Activated CD4-positive, alpha-beta T cell treated with anti-CD3 and anti-CD28 coated beads for 48 hours (primary cell): ENCODE measurements around the gene KASH5.
A peak's percentile ranks its signal among the peaks of the same experiment; 100 is the strongest.

Experiments
- DNase-seq: peaks from one replicate; pipeline ENCODE4 v3.0.0-alpha.2; 2020

KASH5 gene

DNA sequence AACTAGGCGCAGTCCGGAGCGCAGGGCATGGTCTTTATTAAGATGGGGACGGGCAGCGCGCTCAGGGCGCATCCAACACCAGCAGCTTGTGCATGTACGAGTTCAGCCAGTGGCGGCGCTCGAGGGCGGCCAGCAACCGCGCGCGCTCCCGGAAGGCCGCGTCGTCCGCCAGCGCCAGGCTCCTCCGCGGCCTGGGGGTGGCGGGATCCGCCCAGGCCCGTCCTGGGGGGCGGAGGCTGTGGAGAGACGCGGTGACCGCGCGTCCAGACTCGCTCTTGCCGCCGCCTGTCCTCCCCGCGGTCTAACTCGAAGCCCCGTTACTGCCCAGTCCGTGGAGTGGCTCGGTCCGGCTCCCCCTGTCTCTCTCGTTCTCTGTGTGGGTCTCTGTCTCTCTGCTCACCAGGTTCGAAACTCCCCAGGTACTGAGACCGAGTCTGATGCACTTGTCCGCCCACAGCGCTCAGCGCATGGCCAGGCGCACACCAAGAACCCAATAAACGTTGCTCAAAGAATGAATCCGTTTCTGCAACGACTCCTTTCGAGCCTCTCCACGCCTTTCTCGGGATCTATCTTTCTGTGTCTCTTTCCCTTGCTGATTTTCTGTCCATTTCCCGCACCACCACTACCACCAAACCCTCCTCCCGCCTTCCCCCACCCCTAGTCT, 34.5 kb downstream of the KASH5 start:
- DNase-seq: peak; percentile 70

DNA sequence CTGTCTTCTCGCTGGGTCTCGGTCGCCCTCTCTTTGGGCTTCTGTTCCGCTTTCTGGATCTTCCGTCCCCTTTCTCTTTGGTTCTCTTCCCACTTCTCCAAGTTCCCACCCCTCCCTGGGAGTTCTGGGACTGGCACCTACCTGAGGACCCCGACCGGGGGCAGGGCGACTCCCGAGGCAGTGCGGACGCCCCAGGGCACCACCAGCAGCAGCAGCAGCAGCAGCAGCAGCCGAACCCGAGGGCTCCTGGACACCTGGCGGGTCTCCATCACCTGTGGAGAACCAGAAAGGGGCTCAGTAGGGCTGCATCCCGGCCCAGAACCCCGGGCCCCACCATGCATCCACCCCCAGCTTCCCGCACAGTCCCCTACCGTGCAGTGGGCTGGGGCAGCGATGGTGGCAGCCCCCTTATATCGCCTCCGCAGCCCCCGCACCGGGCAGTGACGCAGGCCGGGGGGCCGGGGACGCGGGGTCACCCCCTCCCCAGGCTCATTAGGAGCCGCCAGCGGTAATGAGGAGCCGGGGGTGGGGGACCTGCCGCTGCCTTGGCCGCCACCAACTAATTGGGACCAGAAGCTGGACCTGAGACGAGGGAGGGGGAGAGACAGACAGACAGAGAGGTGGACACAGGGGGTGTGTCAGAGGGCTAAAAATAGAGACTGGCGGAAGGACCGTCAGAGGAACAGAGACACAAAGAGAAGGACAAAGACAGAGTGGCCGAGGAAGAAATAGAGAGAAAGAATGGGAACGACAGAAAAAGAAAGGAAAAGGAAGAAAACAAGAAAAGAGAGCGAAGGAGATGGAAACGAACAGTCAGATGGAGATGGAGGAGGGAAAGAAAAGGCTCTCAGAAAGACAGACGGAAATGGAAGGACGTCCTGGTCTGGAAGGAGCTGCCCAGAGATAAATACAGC, 35.3 kb downstream of the KASH5 start, which contains the start of gene PTH2:
Gene PTH2 (minus strand): TSS at position 371 of the 914 bp plus-strand sequence. CDS start 102 bp downstream, at position 269.
- DNase-seq: no peak

DNA sequence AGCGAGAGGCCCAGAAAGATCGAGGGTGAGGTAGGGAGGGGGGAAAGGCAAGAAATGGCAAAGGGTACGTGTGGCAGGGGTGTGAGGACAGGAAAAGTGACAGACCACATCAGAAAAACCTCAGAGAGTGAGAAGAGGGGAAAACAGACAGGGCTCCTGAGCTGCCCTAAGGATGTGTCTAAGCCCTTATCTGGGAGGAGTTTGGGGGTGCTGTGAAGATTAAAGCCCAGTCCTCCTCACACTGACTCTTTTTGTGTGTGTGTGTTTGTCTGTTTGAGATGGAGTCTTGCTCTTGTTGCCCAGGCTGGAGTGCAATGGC, 35.9 kb downstream of the KASH5 start:
- no peak for DNase-seq

DNA sequence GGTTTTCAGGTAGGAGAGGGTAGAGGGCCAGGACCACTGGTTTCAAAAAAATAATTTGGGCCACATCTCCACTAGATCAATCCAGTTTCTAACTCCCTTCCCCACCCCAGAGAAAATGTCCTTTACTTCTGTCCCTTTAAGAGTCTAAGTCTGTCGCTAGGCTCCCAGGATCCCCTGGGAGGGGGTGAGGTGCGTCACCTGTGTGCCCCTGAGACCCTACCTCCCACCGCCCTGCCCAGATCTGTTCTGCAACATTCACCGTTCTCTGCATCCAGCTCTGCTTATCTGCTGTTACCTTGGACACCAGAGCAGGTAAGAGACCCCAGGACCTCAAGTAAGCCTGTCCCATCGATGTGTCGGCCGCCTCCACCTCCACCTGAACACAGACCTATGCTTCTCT, 37.1 kb downstream of the KASH5 start, which contains the start of gene GFY:
Gene GFY (plus strand): TSS at position 211 of the 400 bp plus-strand sequence. CDS start 1,043 bp downstream, outside the sequence.
- DNase-seq: no peak

DNA sequence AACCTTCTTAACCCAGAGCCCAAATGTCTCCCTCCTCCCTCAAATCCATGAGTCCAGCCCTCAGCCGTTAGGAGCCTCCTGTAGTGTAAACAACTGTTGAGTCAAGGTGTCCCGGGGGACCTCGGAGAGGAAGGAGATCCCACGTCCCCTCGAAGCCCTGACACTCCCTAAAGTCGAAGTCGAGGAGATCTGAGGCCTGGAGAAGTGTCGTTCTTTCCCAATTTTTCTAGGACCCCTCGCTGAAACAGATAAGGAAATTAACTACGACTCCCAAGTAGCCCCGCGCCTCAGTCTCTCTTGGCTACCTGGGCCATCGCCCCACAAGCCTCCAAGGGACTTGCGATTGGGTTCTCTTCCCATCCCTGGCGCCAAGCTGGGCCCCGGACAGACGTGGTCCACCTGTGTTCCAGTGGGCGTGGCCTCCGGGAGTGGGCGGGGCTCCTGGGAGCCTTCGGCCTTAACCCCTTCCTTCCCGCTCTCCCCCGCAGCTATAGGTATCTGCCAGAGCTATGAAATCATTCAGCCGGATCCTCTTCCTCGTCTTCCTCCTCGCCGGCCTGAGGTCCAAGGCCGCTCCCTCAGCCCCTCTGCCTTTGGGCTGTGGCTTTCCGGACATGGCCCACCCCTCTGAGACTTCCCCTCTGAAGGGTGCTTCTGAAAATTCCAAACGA, 38.0 kb downstream of the KASH5 start:
- DNase-seq: peak; percentile 69

DNA sequence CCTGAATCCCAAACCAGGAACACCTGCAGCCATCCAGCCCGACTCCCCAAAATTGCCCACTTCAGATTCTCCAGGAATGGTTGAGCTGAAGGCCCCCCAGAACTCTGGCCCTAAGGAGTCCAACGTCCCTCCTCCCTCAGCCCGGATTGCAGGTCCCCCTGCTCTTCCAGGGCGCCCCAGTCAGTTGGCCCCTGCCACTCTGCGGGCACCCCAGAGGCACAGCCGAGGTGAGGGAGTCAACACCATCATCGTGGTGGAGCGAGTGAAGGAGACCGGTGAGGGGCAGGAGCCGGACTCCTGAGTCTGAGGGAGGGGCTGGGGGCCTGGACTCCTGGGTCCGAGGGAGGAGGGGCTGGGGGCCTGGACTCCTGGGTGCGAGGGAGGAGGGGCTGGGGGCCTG, 39.3 kb downstream of the KASH5 start:
- no peak for DNase-seq

DNA sequence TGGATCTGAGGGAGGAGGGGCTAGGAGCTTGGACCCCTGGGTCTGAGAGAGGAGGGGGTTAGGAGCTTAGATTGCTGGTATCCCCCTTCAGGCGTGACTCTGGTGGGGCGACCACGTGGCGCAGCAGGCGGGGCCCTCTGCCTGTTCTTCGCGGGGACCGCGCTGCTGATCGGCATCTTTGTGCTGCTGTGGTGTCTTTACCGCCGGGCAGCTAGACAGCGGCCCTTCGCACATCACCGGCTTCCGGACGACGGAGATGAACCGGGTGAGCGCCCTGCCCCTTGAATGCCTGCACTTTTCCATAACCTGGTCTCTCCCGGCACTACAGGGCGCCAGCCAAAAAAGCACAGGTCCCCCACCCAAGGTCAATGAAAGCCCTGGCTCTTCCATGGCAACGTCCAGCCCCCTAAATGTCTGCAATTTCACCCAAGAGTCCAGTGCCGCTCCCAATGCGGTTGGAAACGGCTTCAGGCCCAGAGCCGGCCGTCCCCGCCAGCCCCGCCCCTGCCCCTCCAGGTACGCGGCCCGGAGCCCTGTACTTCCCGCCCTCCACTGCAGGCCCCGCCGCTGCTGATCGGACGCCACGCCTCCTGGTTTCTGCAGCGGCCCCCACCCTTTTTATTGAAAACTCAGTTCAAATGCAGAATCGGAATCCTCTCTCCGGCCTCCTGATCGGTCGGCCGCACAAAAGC, 40.0 kb downstream of the KASH5 start:
- peak; percentile 45 for DNase-seq

DNA sequence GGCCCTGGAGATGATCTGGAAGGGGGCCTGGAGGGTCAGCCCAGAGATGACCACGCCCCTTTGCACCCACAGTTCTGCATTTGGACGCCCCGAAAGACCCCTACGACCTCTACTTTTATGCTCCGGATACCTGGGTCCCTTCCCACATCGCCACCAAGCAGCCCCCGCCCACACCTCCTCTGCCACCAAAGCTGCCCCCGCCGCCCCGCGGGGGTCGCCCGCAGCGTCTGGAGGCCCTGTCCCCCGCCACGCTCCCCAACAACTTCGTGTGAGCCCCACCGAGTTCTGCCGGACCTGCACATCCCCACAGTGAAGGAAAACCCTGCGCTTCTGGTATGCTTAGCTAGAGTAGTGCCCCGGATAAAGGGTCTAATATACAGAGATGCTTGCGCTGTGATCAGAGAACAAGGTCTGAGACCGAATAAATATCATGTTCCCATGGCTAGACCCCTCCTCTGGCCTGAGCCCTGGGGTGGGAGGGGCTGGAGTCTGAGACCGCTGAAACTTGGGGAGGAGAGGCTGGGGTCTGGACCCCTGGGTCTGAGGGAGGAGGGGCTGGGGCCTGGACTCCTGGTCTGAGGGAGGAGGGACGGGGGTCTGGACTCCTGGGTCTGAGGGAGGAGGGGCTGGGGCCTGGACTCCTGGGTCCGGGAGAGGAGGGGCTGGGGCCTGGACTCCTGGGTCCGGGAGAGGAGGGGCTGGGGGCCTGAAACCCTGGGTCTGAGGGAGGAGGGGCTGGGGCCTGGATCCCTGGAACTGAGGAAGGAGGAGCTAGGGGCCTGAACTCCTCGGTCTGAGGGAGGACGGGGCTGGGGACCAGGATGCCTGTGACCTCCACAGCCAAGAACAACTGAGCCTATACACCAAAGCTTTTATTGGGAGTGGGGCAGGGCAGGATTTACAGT, 40.8 kb downstream of the KASH5 start:
- no peak for DNase-seq

DNA sequence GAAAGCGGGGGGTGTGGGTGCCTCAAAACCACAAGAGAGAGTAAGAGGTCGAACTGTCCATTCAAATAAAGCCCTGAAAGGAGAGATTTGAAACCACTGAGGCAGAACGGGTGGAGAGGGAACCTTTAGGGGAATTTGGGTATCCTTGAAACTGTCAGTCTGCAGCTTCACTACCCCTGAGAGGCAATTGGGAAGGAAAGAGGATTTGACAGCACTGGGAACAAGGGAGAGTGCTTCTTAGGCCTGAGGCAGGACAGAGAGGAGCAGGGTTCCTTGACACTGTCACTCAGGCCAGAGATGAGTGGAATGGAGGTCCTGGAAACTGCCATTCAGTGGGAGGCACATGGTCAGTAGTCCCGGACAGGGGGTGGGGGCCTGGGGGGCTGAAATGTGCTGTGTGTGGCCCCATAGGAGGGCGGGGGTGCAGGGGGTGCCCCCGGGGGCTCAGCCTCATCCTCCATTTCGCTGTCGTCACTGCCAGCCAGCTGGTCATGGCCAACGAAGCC, 42.2 kb downstream of the KASH5 start:
- no peak for DNase-seq

DNA sequence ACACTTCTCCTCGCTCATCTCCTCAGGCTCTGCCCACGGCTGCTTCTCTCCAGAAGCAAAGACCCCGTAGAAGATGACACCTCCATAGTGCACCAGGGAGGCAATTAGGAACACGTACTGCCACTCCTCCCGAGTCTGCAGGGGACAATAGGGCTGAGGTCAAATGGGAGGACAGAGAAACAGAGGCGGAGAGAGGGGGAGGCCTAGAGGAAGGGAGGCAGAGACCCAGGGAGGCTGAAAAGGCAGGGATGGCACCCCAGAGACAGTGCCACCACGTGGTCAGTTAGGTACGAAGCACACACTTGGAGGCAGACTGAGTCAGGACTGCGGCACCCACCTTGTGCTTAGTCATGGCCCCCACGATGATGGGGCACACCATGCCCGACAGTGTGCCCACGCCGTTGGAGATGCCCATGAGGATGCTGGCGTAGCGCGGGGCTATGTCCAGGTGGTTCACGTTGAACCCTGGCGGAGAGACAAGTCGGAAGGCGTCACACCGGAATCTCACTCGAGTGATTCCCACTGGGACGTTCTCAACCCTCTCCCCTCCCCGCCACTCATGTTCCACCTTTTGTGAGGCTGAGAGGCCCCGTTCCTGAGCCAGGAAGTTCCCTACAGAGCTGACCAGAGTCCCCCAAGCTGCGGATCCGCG, 42.8 kb downstream of the KASH5 start:
- peak; percentile 71 for DNase-seq

DNA sequence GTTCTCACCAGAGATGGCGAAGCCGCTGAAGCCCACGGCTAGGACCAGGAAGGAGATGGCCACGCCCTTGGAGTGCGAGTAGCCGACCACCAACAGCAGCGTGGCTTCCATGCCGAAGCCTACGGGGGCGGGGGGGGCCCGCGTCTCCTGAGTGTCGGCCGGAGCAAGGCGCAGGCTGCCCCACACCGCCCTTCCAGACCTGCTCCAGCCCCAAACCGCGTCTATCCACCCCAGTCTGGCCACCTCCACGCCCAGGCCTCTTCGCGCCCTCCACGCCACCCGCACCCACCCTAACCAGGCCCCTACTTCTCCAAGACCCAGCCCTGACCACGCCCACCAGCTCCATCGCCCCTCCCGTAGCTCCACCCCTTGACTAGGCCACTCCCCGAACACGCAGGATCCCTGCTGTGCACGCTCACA, 43.3 kb downstream of the KASH5 start:
- DNase-seq: peak; percentile 59

DNA sequence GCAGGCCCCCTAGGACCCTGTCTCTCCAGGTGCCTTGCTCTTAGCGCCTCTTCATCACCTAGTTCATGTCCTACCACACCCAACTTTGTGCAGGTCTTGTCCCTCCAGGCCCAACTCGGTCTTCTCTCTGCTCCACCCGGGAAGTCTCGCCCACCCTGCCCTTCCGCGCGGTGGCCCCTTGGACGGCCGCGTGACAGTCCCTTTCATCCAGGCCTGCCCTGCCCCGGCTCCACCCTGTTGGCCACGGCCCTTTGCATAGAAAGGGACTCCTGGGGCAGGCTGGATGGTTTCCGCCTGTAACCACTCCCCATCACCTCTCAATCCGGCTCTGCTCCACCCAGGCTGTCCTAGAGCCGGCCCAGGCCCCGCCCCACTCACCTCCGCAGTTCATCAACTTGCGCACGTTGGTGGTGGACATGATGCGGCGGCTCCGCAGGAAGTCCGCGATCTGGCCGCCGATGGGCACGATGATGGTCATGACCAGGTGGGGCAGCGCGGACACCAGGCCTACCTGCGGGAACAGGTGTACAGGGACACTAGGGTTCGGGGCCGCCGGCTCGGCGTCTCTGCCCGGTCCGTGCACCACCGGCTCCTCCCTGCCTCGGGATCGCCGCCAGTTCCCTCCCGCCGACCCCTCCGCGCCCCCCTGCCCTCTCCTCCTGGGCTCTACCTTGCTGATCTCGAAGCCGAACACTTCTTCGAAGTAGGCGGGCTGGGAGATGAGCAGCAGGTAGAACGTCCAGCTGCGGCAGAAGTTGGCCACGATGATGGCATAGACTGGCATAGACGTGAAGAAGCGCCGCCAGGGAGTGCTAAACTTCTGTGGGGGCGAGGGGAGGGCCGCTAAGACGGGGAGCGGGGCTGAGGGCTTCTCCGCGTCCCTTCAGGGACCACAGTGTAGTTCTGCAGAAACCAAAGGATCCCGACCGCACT, 44.4 kb downstream of the KASH5 start:
- DNase-seq: peak; percentile 60

DNA sequence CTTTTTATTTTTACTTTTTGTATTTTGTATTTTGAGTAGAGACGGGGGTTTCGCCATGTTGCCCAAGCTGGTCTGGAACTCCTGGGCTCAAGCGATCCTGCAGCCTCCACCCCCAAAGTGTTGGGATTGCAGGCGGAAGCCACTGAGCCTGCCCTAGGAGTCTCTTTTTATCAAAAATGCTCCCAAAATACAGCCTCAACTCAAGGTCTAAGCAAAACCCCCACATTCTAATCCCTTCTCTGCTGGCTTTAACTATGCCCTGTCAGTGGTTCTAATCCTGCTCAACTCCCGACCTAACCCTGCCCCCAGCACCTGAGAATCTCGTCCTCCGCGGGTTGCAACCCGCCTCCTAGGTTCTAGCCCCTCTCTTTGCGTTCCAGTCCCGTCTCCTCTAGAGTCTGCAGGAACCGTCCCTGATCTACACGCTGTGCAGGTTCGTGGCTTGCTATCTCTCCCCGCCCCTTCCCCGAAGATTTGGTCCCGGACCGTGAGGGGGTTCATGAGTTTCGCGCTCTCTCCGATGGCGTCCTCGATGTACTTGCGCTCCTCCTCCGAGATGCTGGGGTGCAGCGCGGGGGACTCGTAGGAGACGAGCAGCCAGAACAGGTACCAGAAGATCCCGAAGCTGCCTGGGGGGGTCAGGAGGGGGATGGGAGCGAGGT, 45.3 kb downstream of the KASH5 start:
- DNase-seq: no peak

DNA sequence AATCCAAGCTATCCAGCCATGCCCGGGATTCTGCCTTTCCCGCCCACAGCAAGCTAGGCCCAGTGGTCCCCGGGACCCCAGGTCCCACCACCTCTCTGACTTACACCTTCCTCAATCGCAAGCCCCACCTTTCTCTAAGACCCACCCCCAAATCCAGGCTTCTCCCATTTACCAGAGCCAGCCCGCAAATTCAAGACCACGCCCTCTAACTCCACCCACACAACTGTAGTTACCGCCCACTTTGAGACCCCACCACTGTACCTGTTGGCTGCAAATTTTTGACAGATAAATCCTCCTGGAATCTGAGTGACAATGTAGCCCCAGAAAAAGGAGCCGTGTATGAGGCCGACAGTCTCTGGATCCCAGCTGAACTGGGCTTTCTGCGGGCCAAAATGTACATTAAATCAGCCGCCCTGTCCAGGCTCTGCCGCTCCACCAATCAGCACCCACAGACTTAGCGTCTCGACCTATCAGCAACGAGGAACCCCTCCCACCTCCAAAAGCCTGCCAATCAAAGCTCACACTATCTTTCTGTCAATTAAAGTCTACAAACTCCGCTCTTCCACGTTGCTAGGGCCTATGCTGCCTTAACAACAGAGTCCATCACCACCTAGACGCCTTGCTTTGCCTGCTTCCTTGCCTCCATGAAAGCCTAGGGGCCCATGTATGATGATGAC, 47.0 kb downstream of the KASH5 start:
- no peak for DNase-seq

DNA sequence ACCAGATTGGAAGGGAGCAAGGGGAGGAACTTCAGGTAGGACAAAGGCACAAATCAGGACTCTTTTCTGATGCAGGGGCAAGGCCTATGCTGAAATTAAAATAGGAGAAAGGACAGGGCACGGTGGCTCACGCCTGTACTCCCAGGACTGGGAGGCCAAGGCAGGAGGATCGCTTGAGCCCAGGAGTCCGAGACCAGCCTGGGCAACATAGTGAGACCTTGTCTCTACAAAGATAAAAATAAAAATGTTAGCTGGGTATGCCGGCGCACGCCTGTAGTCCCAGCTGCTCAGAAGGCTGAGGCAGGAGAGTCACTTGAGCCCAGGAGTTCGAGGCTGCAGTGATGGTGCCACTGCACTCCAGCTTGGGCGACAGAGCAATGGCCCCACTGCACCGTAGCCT, 47.6 kb downstream of the KASH5 start:
- no peak for DNase-seq

DNA sequence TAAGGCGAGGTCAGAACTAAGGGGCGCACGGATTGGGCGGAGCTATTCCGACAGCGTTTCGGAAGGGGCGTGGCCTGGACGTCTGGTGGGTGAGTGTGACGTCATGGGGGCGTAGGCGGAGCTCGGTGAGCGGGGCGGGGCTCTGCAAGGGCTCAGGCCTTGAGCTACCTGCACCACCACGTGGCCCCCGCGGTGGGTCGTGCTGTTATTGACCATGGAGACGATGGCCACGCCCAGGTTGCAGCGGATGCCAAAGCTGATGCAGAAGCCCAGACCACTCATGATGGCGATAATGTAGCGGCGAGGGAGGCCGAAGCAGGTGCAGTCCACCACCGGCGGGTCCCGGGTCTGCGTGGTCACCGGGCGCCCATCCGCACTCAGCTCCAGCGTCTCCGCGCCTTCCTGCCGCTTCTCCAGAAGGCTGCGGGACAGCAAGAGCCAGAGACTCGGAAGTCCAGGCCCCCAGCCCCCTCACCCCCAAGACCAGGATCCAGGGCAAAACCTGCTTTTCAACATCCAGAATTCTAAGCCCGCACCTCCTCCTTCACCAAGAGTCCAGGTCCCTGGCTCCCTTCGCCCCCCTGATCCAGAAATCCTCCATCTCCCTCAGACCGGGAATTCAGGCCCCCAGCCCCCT, 48.5 kb downstream of the KASH5 start:
- peak; percentile 86 for DNase-seq

DNA sequence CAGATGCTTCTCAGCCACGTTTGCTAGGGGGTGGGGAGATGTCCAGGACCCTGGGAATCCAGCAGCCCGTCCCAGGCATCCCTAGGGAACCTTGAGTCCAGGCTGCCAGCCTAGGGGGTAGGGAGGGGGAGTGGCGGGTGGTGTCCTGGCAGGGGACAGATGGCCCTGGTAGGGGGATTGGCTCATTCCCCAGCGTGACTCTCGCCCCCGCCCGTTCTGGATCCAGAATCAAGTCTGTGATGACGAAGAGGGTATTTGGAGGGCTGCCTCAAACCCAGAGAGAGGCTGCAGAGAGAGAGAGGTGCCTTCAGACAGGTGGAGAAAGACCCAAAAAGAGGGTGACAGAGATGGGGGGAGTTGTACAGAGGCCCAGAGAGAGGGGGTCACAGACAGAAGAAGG, 49.2 kb downstream of the KASH5 start:
- no peak for DNase-seq

DNA sequence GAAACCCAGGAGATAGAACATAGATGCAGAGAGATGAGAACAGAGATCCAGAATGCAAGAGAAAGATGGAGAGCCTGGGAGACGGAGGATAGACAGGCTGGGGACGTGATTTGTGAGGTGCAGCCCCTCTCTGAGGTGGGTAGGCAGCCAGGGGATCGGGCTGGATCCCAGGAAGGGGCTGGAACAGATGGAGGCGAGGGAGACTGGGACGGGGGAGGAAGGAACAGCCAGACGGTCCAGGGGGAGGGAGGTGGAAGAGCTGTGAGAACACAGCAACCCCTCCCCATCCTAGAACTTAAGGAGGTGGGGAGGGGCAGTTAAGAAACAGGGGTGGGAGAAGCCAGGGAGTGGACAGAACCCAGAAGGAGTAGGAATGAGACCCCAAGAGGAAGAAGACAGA, 50.2 kb downstream of the KASH5 start:
- DNase-seq: no peak
